SK-N-MC (cell line): Measurements from ENCODE around the gene FRMD4A.

Experiments
- EZH2 ChIP-seq: fragments of 200-600 bp; sonication (generic); IDR thresholded peaks from one replicate; pipeline ENCODE4 v1.6.1; 2017; ENCODE audit warnings: antibody characterized with exemption
- POLR2AphosphoS5 ChIP-seq: IDR thresholded peaks from 2 replicates; pipeline ENCODE4 v1.6.1; 2012; ENCODE audit warnings: mild to moderate bottlenecking, low read depth, low read length, borderline replicate concordance

DNA sequence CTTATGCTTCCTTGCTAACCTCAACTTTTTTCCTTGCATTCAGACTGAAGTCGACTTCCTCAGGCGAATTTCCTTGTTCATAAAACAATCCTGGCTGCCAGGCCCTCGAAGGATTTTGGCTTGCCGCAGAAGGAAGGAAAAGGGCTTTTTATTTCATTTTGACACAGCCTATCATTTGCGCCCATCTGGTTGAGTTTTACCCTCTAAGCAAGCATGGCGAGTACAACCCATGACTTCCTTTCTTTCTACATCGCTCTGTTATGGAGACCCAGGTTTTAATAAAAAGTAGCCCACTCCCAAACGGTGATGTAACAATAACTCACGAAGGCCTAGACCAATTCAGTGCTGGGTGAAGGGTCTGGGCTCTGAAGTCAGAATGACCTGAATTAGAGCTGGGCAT lies 634.7 kb downstream of the FRMD4A start:
- TF ChIP-seq POLR2AphosphoS5 (no peak), EZH2 (no peak)
